GM12801 (cell line): Measurements from ENCODE around the gene NRG2.

Source experiments
- CTCF ChIP-seq: IDR thresholded peaks from one replicate; pipeline ENCODE4 v1.5.1; 2011; ENCODE audit warnings: control low read depth; ENCODE audit not compliant: insufficient read length; ENCODE audit errors: extremely low read depth

The NRG2 gene

GRCh38 chr5:140041099-140041491 lies 2.0 kb downstream of the NRG2 start:
- no peak for TF ChIP-seq CTCF

GRCh38 chr5:140040358-140040757 lies 2.7 kb downstream of the NRG2 start:
- no peak for TF ChIP-seq CTCF

GRCh38 chr5:140039561-140039960 lies 3.5 kb downstream of the NRG2 start:
- no peak for TF ChIP-seq CTCF

GRCh38 chr5:140038373-140038957 lies 4.6 kb downstream of the NRG2 start:
- TF ChIP-seq CTCF = no peak

- TF ChIP-seq CTCF = no peak
Measured at GRCh38 chr5:140037012-140037411, 6.1 kb downstream of the NRG2 start.

- TF ChIP-seq CTCF = no peak
Measured at GRCh38 chr5:140035881-140036280, 7.2 kb downstream of the NRG2 start.

GRCh38 chr5:140033037-140033760 lies 9.9 kb downstream of the NRG2 start:
- TF ChIP-seq CTCF = no peak
